AG09309 (cell line): ENCODE measurements around the gene IGFBPL1.

Source experiments
- DNase-seq: peaks from one replicate; pipeline ENCODE4 v3.0.0-alpha.2; 2010; ENCODE audit warnings: low read depth
- H3K4me3 ChIP-seq: 2 replicates; pipeline ENCODE4 v1.5.1; 2011; ENCODE audit warnings: mild to moderate bottlenecking, low read depth, low read length, moderate library complexity; ENCODE audit not compliant: control insufficient read depth
- CTCF ChIP-seq: IDR thresholded peaks from 2 replicates; pipeline ENCODE4 v1.5.1; 2011; ENCODE audit warnings: mild to moderate bottlenecking, low read depth, low read length, inconsistent platforms; ENCODE audit not compliant: insufficient read depth, control insufficient read depth; ENCODE audit errors: missing control alignments

Gene IGFBPL1

GRCh38 chr9:38358390-38359296, 65.6 kb downstream of the IGFBPL1 start:
- no peak for DNase-seq
- no peak for TF ChIP-seq CTCF
- no peak overlapping the region for H3K4me3 ChIP-seq

DNA sequence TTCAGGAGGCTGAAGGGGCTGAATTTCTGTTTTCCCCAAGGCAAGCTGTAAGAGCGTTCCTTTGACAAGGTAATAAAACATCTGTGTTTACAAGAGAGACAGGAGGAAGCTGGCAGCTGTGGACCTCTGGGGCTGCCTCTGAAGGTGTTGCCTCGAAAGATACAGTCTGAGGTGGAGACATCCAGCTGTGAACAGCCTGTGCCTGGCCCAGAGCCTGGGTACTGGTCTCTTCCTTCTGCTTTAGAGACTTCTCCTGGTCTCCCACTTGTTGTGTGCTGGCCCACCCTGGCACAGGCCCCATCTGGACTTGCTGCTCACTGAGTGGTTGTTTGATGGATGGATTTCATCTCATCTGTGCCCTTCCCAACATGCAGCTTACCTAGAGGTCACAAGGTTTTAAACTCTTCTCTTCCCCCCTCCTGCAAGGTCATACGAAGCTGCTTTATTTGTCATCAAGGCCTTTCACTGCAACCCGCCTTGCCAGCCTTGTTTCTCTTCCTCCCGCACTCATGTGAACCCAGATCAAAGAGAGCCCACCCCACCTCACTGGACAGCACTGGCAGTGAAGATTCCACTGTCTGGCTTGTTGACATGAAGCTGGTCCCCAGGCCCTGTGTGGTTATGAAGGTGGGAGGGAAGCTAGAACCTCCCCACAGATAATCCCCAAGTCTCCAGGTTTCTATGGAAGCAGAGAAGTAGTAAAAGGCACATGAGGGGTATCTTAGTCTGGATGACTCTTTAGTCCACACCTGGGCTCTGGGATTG, 66.7 kb downstream of the IGFBPL1 start:
- no peak overlapping the region for H3K4me3 ChIP-seq
- TF ChIP-seq CTCF: no peak
- DNase-seq: no peak

- DNase-seq: no peak
- H3K4me3 ChIP-seq: no peak overlapping the region
- TF ChIP-seq CTCF: no peak
Measured at GRCh38 chr9:38356851-38357250, 67.4 kb downstream of the IGFBPL1 start.
